ENCODE data around the gene MYO1E. TPM values are rescaled to one million over a fixed set of nuclear protein-coding genes. Genes with fewer than 3 reads are reported as not detected.

Gene MYO1E
- total RNA-seq, 4 donors from 2014 or later: 131 to 388 (median 345) TPM

- Histone ChIP-seq H3K4me3 (no peak overlapping the region), H3K36me3 (peaks cover 0 to 4% (median 0%) of the 10 kb centered on the region in 4 donors), H3K4me1 (peaks cover 0 to 12% (median 2%) of the 10 kb centered on the region in 4 donors), H3K27ac (no peak overlapping the region), H3K9me3 (no peaks in the 10 kb centered on the region), H3K27me3 (no peaks in the 10 kb centered on the region)
- in situ Hi-C loops (cut with MboI; ENCODE audit: low pct_ligation_motif_present in 1 of 4, low pct_unique_long_range_greater_than_20kb in 1 of 4, low sequenced_read_pairs in 3 of 4) (loop anchor here in 3 of 4 donors (10.0 kb wide), 1 partner anchor 251 kb away; no protein-coding TSS in a partner anchor), intact Hi-C loops (cut with DNase I; ENCODE audit: low total_unique reads) (no loop called here)
- DNase-seq: no peak
- 64 to 82% methylated on average over 4 to 5 of the region's 5 CpGs for WGBS, 2 donors (ENCODE audit: low coverage in 1 of 2)
- no peak for TF ChIP-seq POLR2AphosphoS5 (IDR thresholded peaks at IDR 0.05)
- no peak for TF ChIP-seq POLR2A (IDR thresholded peaks at IDR 0.05)
- TF ChIP-seq EP300 (IDR thresholded peaks at IDR 0.05; ENCODE audit: low read depth): no peak
- TF ChIP-seq CTCF (IDR thresholded peaks at IDR 0.05): no peak
Observed at GRCh38 chr15:59243622-59244021, 129.0 kb downstream of the MYO1E start.

- no peaks in the 10 kb centered on the region for H3K9me3 ChIP-seq
- H3K36me3 ChIP-seq: peaks cover 0 to 4% (median 0%) of the 10 kb centered on the region in 4 donors
- H3K27ac ChIP-seq: no peak overlapping the region
- no peak overlapping the region for H3K4me3 ChIP-seq
- H3K27me3 ChIP-seq: no peaks in the 10 kb centered on the region
- no peak for TF ChIP-seq POLR2AphosphoS5 (IDR thresholded peaks at IDR 0.05)
- TF ChIP-seq POLR2A (IDR thresholded peaks at IDR 0.05): no peak
- no peak for TF ChIP-seq CTCF (IDR thresholded peaks at IDR 0.05)
- no peak for TF ChIP-seq EP300 (IDR thresholded peaks at IDR 0.05; ENCODE audit: low read depth)
- H3K4me1 ChIP-seq: peaks cover 0 to 14% (median 1%) of the 10 kb centered on the region in 4 donors
- WGBS, 2 donors (ENCODE audit: low coverage in 1 of 2): 92 to 94% methylated on average over 2 of the region's 2 CpGs
- in situ Hi-C loops (cut with MboI; ENCODE audit: low pct_ligation_motif_present in 1 of 4, low pct_unique_long_range_greater_than_20kb in 1 of 4, low sequenced_read_pairs in 3 of 4) (loop anchor here in 3 of 4 donors (10.0 kb wide), 1 partner anchor 252 kb away; no protein-coding TSS in a partner anchor), intact Hi-C loops (cut with DNase I; ENCODE audit: low total_unique reads) (no loop called here)
- DNase-seq: no peak
Observed at GRCh38 chr15:59242649-59243048, 130.0 kb downstream of the MYO1E start.

GRCh38 chr15:59240036-59240435, 132.6 kb downstream of the MYO1E start:
- 62 to 73% methylated on average over 5 of the region's 5 CpGs for WGBS, 2 donors (ENCODE audit: low coverage in 1 of 2)
- H3K36me3 ChIP-seq: peaks cover 0 to 4% (median 0%) of the 10 kb centered on the region in 4 donors
- no peak overlapping the region for H3K4me3 ChIP-seq
- H3K27ac ChIP-seq: no peak overlapping the region
- no peaks in the 10 kb centered on the region for H3K27me3 ChIP-seq
- no peak for TF ChIP-seq EP300 (IDR thresholded peaks at IDR 0.05; ENCODE audit: low read depth)
- no peak for TF ChIP-seq CTCF (IDR thresholded peaks at IDR 0.05)
- no peak for TF ChIP-seq POLR2AphosphoS5 (IDR thresholded peaks at IDR 0.05)
- TF ChIP-seq POLR2A (IDR thresholded peaks at IDR 0.05): no peak
- H3K9me3 ChIP-seq: no peaks in the 10 kb centered on the region
- DNase-seq: no peak
- H3K4me1 ChIP-seq: peaks cover 0 to 20% (median 6%) of the 10 kb centered on the region in 4 donors
- intact Hi-C loops (cut with DNase I; ENCODE audit: low total_unique reads) (no loop called here), in situ Hi-C loops (cut with MboI; ENCODE audit: low pct_ligation_motif_present in 1 of 4, low pct_unique_long_range_greater_than_20kb in 1 of 4, low sequenced_read_pairs in 3 of 4) (loop anchor here in 3 of 4 donors (10.0 kb wide), 1 partner anchor 255 kb away; no protein-coding TSS in a partner anchor)

GRCh38 chr15:59237924-59238331, 134.7 kb downstream of the MYO1E start:
- intact Hi-C loops (cut with DNase I; ENCODE audit: low total_unique reads) (no loop called here), in situ Hi-C loops (cut with MboI; ENCODE audit: low pct_ligation_motif_present in 1 of 4, low pct_unique_long_range_greater_than_20kb in 1 of 4, low sequenced_read_pairs in 3 of 4) (no loop called here)
- TF ChIP-seq EP300 (IDR thresholded peaks at IDR 0.05; ENCODE audit: low read depth): no peak
- TF ChIP-seq POLR2A (IDR thresholded peaks at IDR 0.05): no peak
- TF ChIP-seq POLR2AphosphoS5 (IDR thresholded peaks at IDR 0.05): no peak
- no peak for TF ChIP-seq CTCF (IDR thresholded peaks at IDR 0.05)
- Histone ChIP-seq H3K27ac (no peak overlapping the region), H3K27me3 (no peaks in the 10 kb centered on the region), H3K4me1 (peaks cover 0 to 20% (median 6%) of the 10 kb centered on the region in 4 donors), H3K9me3 (no peaks in the 10 kb centered on the region), H3K36me3 (peaks cover 0 to 4% (median 0%) of the 10 kb centered on the region in 4 donors), H3K4me3 (no peak overlapping the region)
- WGBS, 2 donors (ENCODE audit: low coverage in 1 of 2): 83 to 85% methylated on average over 2 to 5 of the region's 5 CpGs
- no peak for DNase-seq

All from transverse colon (tissue), 4 donors.